Loucy (cell line): ENCODE results near the gene MOCS2.

Source experiments
- H2AFZ ChIP-seq: fragments of 200-600 bp; sonication (generic); 2 replicates; pipeline ENCODE4 v1.6.0; 2016; ENCODE audit warnings: antibody characterized with exemption, mild to moderate bottlenecking, low read length, moderate library complexity
- H3F3A ChIP-seq: fragments of 200-600 bp; 2 replicates; pipeline ENCODE4 v1.6.0; 2016; ENCODE audit warnings: antibody characterized with exemption, low read depth, mild to moderate bottlenecking
- H3K27me3 ChIP-seq: fragments of 200-600 bp; sonication (generic); 2 replicates; pipeline ENCODE4 v1.6.1; 2014; ENCODE audit warnings: low read length, mild to moderate bottlenecking; ENCODE audit not compliant: insufficient read depth, poor library complexity, severe bottlenecking
- H3K36me3 ChIP-seq: fragments of 200-600 bp; sonication (generic); 2 replicates; pipeline ENCODE4 v1.6.1; 2016; ENCODE audit warnings: low read length; ENCODE audit not compliant: insufficient read depth
- H3K4me1 ChIP-seq: fragments of 200-600 bp; sonication (generic); 2 replicates; pipeline ENCODE4 v1.5.1; 2014; ENCODE audit warnings: low read length, mild to moderate bottlenecking; ENCODE audit not compliant: insufficient read depth, poor library complexity, severe bottlenecking
- H3K4me2 ChIP-seq: fragments of 200-600 bp; sonication (generic); 2 replicates; pipeline ENCODE4 v1.6.0; 2014; ENCODE audit warnings: antibody characterized with exemption, low read length, low read depth, mild to moderate bottlenecking; ENCODE audit not compliant: poor library complexity, severe bottlenecking
- H3K4me3 ChIP-seq: fragments of 200-600 bp; sonication (generic); 2 replicates; pipeline ENCODE4 v1.5.1; 2014; ENCODE audit warnings: low read length, mild to moderate bottlenecking, mixed read lengths; ENCODE audit not compliant: poor library complexity, severe bottlenecking
- H3K79me2 ChIP-seq: fragments of 200-600 bp; sonication (generic); 2 replicates; pipeline ENCODE4 v1.6.1; 2014; ENCODE audit warnings: low read length; ENCODE audit not compliant: insufficient read depth
- H3K9ac ChIP-seq: fragments of 200-600 bp; sonication (generic); 2 replicates; pipeline ENCODE4 v1.6.0; 2014; ENCODE audit warnings: mild to moderate bottlenecking, low read depth, low read length, moderate library complexity; ENCODE audit not compliant: poor library complexity, severe bottlenecking
- H3K9me2 ChIP-seq: fragments of 200-600 bp; sonication (generic); replicated peaks from 2 replicates; pipeline ENCODE4 v1.6.1; 2016; ENCODE audit warnings: low read depth, low read length, mixed read lengths
- H3K9me3 ChIP-seq: fragments of 200-600 bp; sonication (generic); 2 replicates; pipeline ENCODE4 v1.6.1; 2014; ENCODE audit warnings: mild to moderate bottlenecking, antibody characterized with exemption, low read length, low read depth; ENCODE audit not compliant: insufficient read depth
- H4K20me1 ChIP-seq: fragments of 200-600 bp; sonication (generic); 2 replicates; pipeline ENCODE4 v1.6.0; 2014; ENCODE audit warnings: antibody characterized with exemption, low read length, mild to moderate bottlenecking; ENCODE audit not compliant: insufficient read depth, poor library complexity, severe bottlenecking
- CTCF ChIP-seq: fragments of 200-600 bp; sonication (generic); conservative IDR thresholded peaks from 2 replicates; pipeline ENCODE4 v1.5.1; 2014; ENCODE audit warnings: mild to moderate bottlenecking, antibody characterized with exemption, low read length
- EZH2phosphoT487 ChIP-seq: fragments of 200-600 bp; IDR thresholded peaks from 2 replicates; pipeline ENCODE4 v1.6.1; 2018; ENCODE audit warnings: antibody characterized with exemption, mild to moderate bottlenecking, moderate library complexity, borderline replicate concordance

MOCS2 gene

GRCh38 chr5:53087171-53087570, 22.4 kb downstream of the MOCS2 start:
- Histone ChIP-seq H2AFZ (no peak overlapping the region), H3K4me3 (no peak overlapping the region), H3K9ac (no peak overlapping the region), H3F3A (no peaks in the 10 kb centered on the region), H3K4me2 (no peak overlapping the region), H3K27me3 (no peaks in the 10 kb centered on the region), H3K9me2 (no peaks in the 10 kb centered on the region), H4K20me1 (no peaks in the 10 kb centered on the region), H3K79me2 (no peaks in the 10 kb centered on the region), H3K9me3 (no peaks in the 10 kb centered on the region), H3K4me1 (peaks cover 21% of the 10 kb centered on the region), H3K36me3 (no peaks in the 10 kb centered on the region)
- TF ChIP-seq CTCF (no peak), EZH2phosphoT487 (no peak)

- Histone ChIP-seq H4K20me1 (no peaks in the 10 kb centered on the region), H3K79me2 (no peaks in the 10 kb centered on the region), H3F3A (no peaks in the 10 kb centered on the region), H3K9me2 (no peaks in the 10 kb centered on the region), H3K4me1 (peaks cover 24% of the 10 kb centered on the region), H3K9me3 (no peaks in the 10 kb centered on the region), H3K36me3 (no peaks in the 10 kb centered on the region), H3K27me3 (no peaks in the 10 kb centered on the region), H3K4me3 (no peak overlapping the region), H3K4me2 (no peak overlapping the region), H3K9ac (no peak overlapping the region), H2AFZ (no peak overlapping the region)
- no peak for TF ChIP-seq CTCF
- no peak for TF ChIP-seq EZH2phosphoT487
Observed at GRCh38 chr5:53084546-53085255, 24.9 kb downstream of the MOCS2 start.

DNA sequence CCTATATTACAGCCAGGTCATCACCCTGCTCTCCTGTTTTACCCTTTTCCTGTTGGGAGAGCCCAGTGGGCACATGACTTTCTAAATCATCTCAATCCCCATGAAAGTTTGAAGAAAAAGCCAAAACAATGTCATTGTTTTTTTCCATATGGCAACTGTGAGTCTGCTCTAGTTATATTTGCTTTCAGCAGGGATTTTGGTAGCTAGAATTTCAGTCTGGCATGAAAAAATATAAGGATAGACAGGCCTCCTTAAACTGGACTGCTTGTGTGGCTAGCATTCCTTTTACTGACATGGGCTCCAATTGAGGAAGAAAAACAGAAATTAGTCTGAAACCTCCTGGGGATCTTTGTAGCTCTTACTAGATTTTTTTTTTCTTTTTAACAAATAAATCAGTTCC, 25.6 kb downstream of the MOCS2 start:
- no peak overlapping the region for H3K9ac ChIP-seq

More for the DNA sequence above, 25.6 kb downstream of the MOCS2 start:
- H3K79me2 ChIP-seq: no peaks in the 10 kb centered on the region
- no peaks in the 10 kb centered on the region for H3K36me3 ChIP-seq
- H3F3A ChIP-seq: no peaks in the 10 kb centered on the region
- H2AFZ ChIP-seq: no peak overlapping the region
- H3K4me2 ChIP-seq: no peak overlapping the region
- TF ChIP-seq EZH2phosphoT487: no peak
- no peak for TF ChIP-seq CTCF
- no peaks in the 10 kb centered on the region for H3K9me3 ChIP-seq
- H3K9me2 ChIP-seq: no peaks in the 10 kb centered on the region
- H3K27me3 ChIP-seq: no peaks in the 10 kb centered on the region
- H3K4me1 ChIP-seq: peaks cover 17% of the 10 kb centered on the region
- H4K20me1 ChIP-seq: no peaks in the 10 kb centered on the region
- no peak overlapping the region for H3K4me3 ChIP-seq
